CD14-positive monocyte (primary cell): ENCODE measurements around the gene CORO1C. TPM values are rescaled to one million over a fixed set of nuclear protein-coding genes. Genes with fewer than 3 reads are reported as not detected.
A peak's percentile ranks its signal among the peaks of the same experiment; 100 is the strongest.

Experiments
- DNase-seq, 3 donors: peaks; one replicate each; pipeline ENCODE4 v3.0.0-alpha.2; 2011 to 2022
- H2AFZ ChIP-seq: 2 replicates; pipeline ENCODE4 v1.6.0; 2012; ENCODE audit warnings: mild to moderate bottlenecking, low read depth, low read length, inconsistent platforms; ENCODE audit not compliant: insufficient read depth, poor library complexity, severe bottlenecking
- H3K27ac ChIP-seq, 2 donors: 1 replicate in 1 of 2; 2 replicates in 1 of 2; pipeline ENCODE4 v1.5.1; 2012 to 2013; ENCODE audit warnings: low read length in 2 of 2, control low read depth in 1 of 2, inconsistent platforms in 1 of 2, low read depth in 1 of 2, mild to moderate bottlenecking in 1 of 2
- H3K27me3 ChIP-seq, 2 donors: one replicate each; pipeline versions ENCODE4 v1.6.0 to v1.6.1; 2011 to 2013; ENCODE audit warnings: low read length in 2 of 2; ENCODE audit not compliant: control insufficient read depth in 2 of 2, insufficient read depth in 2 of 2
- H3K36me3 ChIP-seq, 2 donors: replicated peaks in 1 of 2; 1 replicate in 1 of 2; 2 replicates in 1 of 2; pipeline versions ENCODE4 v1.5.1 to v1.6.1; 2012 to 2013; ENCODE audit warnings: low read length in 2 of 2, control low read depth in 1 of 2, inconsistent platforms in 1 of 2, mild to moderate bottlenecking in 1 of 2; ENCODE audit not compliant: insufficient read depth in 2 of 2, control insufficient read depth in 1 of 2
- H3K4me1 ChIP-seq, 2 donors: 1 replicate in 1 of 2; 2 replicates in 1 of 2; pipeline versions ENCODE4 v1.5.1 to v1.6.1; 2012 to 2013; ENCODE audit warnings: low read length in 2 of 2, control low read depth in 1 of 2, inconsistent platforms in 1 of 2, mild to moderate bottlenecking in 1 of 2, moderate library complexity in 1 of 2; ENCODE audit not compliant: insufficient read depth in 2 of 2, control insufficient read depth in 1 of 2
- H3K4me2 ChIP-seq: replicated peaks from 2 replicates; pipeline ENCODE3; 2012; ENCODE audit warnings: low read length, moderate library complexity, mild to moderate bottlenecking; ENCODE audit not compliant: poor library complexity, severe bottlenecking; ENCODE audit errors: extremely low read depth
- H3K4me3 ChIP-seq, 3 experiments: fragments of 200-600 bp in 1 of 3; sonication (generic) in 1 of 3; replicated peaks in 1 of 3; 1 replicate in 2 of 3; 2 replicates in 1 of 3; pipeline ENCODE4 v1.5.1; 2011 to 2013; ENCODE audit warnings: low read length in 3 of 3, mild to moderate bottlenecking in 3 of 3, control low read depth in 2 of 3, low read depth in 2 of 3, inconsistent platforms in 1 of 3, moderate library complexity in 1 of 3
- H3K79me2 ChIP-seq: 2 replicates; pipeline ENCODE4 v1.6.0; 2012; ENCODE audit warnings: mild to moderate bottlenecking, control low read depth, inconsistent platforms, low read length, moderate library complexity; ENCODE audit not compliant: insufficient read depth
- H3K9ac ChIP-seq: 2 replicates; pipeline ENCODE4 v1.6.0; 2017; ENCODE audit warnings: low read length, mild to moderate bottlenecking; ENCODE audit not compliant: insufficient read depth, poor library complexity, severe bottlenecking
- H3K9me3 ChIP-seq, 2 donors: replicated peaks in 1 of 2; 1 replicate in 1 of 2; 2 replicates in 1 of 2; pipeline versions ENCODE4 v1.5.1 to v1.6.1; 2012 to 2013; ENCODE audit warnings: low read length in 2 of 2, control low read depth in 1 of 2; ENCODE audit not compliant: control insufficient read depth in 1 of 2, insufficient read depth in 1 of 2
- H4K20me1 ChIP-seq: 2 replicates; pipeline ENCODE4 v1.6.0; 2012; ENCODE audit warnings: mild to moderate bottlenecking, low read length, control low read depth, moderate library complexity; ENCODE audit not compliant: insufficient read depth
- H3K27ac Mint-ChIP-seq, 7 donors: one replicate each; pipeline ENCODE4 v1.8.0; 2020; ENCODE audit warnings: mild to moderate bottlenecking in 7 of 7, mixed read lengths in 7 of 7, moderate library complexity in 6 of 7, inconsistent platforms in 2 of 7
- H3K27me3 Mint-ChIP-seq, 3 donors: one replicate each; pipeline ENCODE4 v1.8.0; 2021 to 2022; ENCODE audit warnings: low read depth in 3 of 3, mild to moderate bottlenecking in 3 of 3, mixed read lengths in 3 of 3, moderate library complexity in 3 of 3, inconsistent platforms in 1 of 3
- H3K36me3 Mint-ChIP-seq, 2 donors: one replicate each; pipeline ENCODE4 v1.8.0; 2020; ENCODE audit warnings: mixed read lengths in 2 of 2, inconsistent platforms in 1 of 2, mild to moderate bottlenecking in 1 of 2
- H3K4me1 Mint-ChIP-seq: one replicate; pipeline ENCODE4 v1.8.0; 2020; ENCODE audit warnings: mild to moderate bottlenecking, mixed read lengths
- H3K4me3 Mint-ChIP-seq, 2 donors: one replicate each; pipeline ENCODE4 v1.8.0; 2020; ENCODE audit warnings: mild to moderate bottlenecking in 2 of 2, mixed read lengths in 2 of 2, moderate library complexity in 1 of 2
- H3K9me3 Mint-ChIP-seq, 7 donors: one replicate each; pipeline ENCODE4 v1.8.0; 2020 to 2022; ENCODE audit warnings: mixed read lengths in 7 of 7, mild to moderate bottlenecking in 6 of 7, moderate library complexity in 6 of 7, inconsistent platforms in 2 of 7
- WGBS: methylation state at CpG from one replicate; pipeline ENCODE4 v1.1.5; 2013; ENCODE audit warnings: missing lambda C conversion rate; ENCODE audit not compliant: insufficient coverage; 5-methylcytosine and 5-hydroxymethylcytosine counted together
- intact Hi-C, 2 donors: fragments of 100-400 bp; cut with micrococcal nuclease; formaldehyde crosslinking; loops; one replicate each; pipeline versions ENCODE4 v1.15.0 to v1.15.1; 2023
- polyA plus RNA-seq, 3 donors: library from polyadenylated mRNA; depleted of rRNA in 1 of 3; unstranded in 2 of 3; stranded (reverse) in 1 of 3; fragments of 300-500 nt in 2 of 3; fragments of >200 nt in 1 of 3; fragmentation: Illumina TruSeq in 2 of 3; gene quantifications; 1 replicate in 2 of 3; 2 replicates in 1 of 3; pipeline ENCODE4 v1.2.3, GENCODE V29; 2012 to 2021
- TF ChIP-seq, protein P1 (sequence below): fragments of 200-600 bp; IDR thresholded peaks from one replicate; pipeline ENCODE4 v1.8.0; 2022; ENCODE audit warnings: antibody characterized with exemption, mild to moderate bottlenecking

CORO1C gene
- polyA plus RNA-seq, 3 donors: 77.5 to 285 (median 229) TPM

DNA sequence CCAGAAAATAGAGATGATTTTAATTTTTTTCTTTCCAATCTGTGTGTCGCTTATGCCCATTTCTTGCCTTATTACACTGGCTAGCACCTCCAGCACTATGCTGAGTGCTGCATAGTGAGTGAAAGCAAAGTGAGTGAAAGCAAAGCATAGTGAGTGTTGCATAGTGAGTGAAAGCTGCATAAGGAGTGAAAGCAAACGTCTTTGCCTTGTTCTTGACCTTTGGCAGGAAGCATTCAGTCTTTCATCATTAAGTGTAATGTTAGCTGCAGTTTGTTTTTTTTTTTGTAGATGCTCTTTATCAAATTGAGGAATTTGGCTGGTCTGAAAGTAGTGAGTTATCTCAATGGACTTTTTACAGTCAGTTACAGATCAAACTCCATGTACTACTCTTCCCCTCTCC, 6.9 kb upstream of the CORO1C start:
- H3K27ac ChIP-seq: peak overlapping the region in 1 of 2 donors; percentile 17
- H3K27ac Mint-ChIP-seq: peak overlapping the region in 5 of 7 donors; percentile 18 to 70 (median 59)
- DNase-seq: no peak
- no peak overlapping the region for H3K9ac ChIP-seq
- no peaks in the 10 kb centered on the region for H3K36me3 Mint-ChIP-seq
- H3K79me2 ChIP-seq: no peaks in the 10 kb centered on the region
- peaks cover 44% of the 10 kb centered on the region for H3K4me1 Mint-ChIP-seq
- H3K27me3 Mint-ChIP-seq: peaks cover 0 to 3% (median 2%) of the 10 kb centered on the region in 3 donors
- H2AFZ ChIP-seq: no peak overlapping the region
- TF ChIP-seq, protein P1, sequence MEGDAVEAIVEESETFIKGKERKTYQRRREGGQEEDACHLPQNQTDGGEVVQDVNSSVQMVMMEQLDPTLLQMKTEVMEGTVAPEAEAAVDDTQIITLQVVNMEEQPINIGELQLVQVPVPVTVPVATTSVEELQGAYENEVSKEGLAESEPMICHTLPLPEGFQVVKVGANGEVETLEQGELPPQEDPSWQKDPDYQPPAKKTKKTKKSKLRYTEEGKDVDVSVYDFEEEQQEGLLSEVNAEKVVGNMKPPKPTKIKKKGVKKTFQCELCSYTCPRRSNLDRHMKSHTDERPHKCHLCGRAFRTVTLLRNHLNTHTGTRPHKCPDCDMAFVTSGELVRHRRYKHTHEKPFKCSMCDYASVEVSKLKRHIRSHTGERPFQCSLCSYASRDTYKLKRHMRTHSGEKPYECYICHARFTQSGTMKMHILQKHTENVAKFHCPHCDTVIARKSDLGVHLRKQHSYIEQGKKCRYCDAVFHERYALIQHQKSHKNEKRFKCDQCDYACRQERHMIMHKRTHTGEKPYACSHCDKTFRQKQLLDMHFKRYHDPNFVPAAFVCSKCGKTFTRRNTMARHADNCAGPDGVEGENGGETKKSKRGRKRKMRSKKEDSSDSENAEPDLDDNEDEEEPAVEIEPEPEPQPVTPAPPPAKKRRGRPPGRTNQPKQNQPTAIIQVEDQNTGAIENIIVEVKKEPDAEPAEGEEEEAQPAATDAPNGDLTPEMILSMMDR: no peak
- no peaks in the 10 kb centered on the region for H4K20me1 ChIP-seq
- intact Hi-C loops: loop anchor here in 1 of 2 donors (10.0 kb wide), 1 partner anchor 67 kb away; no protein-coding TSS in a partner anchor
- 0% methylated on average over 1 of the region's 2 CpGs for WGBS
- H3K4me3 Mint-ChIP-seq: no peak overlapping the region
- H3K9me3 Mint-ChIP-seq: peaks cover 0 to 5% (median 0%) of the 10 kb centered on the region in 7 donors
- no peak overlapping the region for H3K4me2 ChIP-seq
- H3K9me3 ChIP-seq: no peaks in the 10 kb centered on the region
- H3K27me3 ChIP-seq: no peaks in the 10 kb centered on the region
- no peak overlapping the region for H3K4me3 ChIP-seq
- peaks cover 47 to 59% of the 10 kb centered on the region in 2 donors for H3K4me1 ChIP-seq
- no peaks in the 10 kb centered on the region for H3K36me3 ChIP-seq

DNA sequence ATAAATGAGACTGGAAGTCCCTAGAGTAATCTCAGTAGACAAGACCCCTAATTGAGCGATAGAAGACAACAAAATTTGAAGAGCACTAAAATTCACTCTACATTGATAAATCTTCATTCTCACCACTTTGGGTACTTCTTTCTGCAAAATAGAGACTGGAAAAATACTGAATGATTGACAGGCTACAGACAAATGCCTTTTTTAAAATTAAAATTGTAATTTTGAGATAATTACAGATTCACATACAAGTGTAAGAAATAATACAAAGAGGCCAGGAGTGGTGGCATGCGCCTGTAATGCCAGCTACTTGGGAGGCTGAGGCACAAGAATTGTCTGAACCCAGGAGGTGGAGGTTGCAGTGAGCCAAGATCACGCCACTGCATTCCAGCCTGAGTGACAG, 4.5 kb upstream of the CORO1C start:
- Mint-ChIP-seq H3K4me1 (peaks cover 52% of the 10 kb centered on the region), H3K36me3 (no peaks in the 10 kb centered on the region), H3K27ac (peak overlapping the region; percentile 26 to 92 (median 79)), H3K4me3 (no peak overlapping the region), H3K9me3 (peaks cover 0 to 5% (median 0%) of the 10 kb centered on the region in 7 donors), H3K27me3 (peaks cover 0 to 4% (median 2%) of the 10 kb centered on the region in 3 donors)
- H3K36me3 ChIP-seq: no peaks in the 10 kb centered on the region
- no peak overlapping the region for H2AFZ ChIP-seq
- H3K27me3 ChIP-seq: no peaks in the 10 kb centered on the region
- no peak overlapping the region for H3K9ac ChIP-seq
- DNase-seq: no peak
- intact Hi-C loops: loop anchor here in 1 of 2 donors (10.0 kb wide), 1 partner anchor 69 kb away; no protein-coding TSS in a partner anchor
- peaks cover 56 to 66% of the 10 kb centered on the region in 2 donors for H3K4me1 ChIP-seq
- TF ChIP-seq, protein P1: no peak
- no peak overlapping the region for H3K4me2 ChIP-seq
- peaks cover 5% of the 10 kb centered on the region for H3K79me2 ChIP-seq
- WGBS: 88% methylated on average over 1 of the region's 3 CpGs
- no peaks in the 10 kb centered on the region for H3K9me3 ChIP-seq
- no peaks in the 10 kb centered on the region for H4K20me1 ChIP-seq
- H3K27ac ChIP-seq: peak overlapping the region in 1 of 2 donors; percentile 28
- H3K4me3 ChIP-seq: no peak overlapping the region
